C4-2B (cell line): ENCODE data around the gene ATP6V1A.

Experiments used
- H3K27ac ChIP-seq: fragments of 450-650 bp; 2 replicates; pipeline ENCODE4 v1.5.1; 2017
- CTCF ChIP-seq: fragments of 450-650 bp; conservative IDR thresholded peaks from 2 replicates; pipeline ENCODE4 v1.5.1; 2017; ENCODE audit warnings: mild to moderate bottlenecking
- ZFX ChIP-seq: fragments of 450-650 bp; IDR thresholded peaks from 2 replicates; pipeline ENCODE4 v1.6.1; 2017

ATP6V1A gene

DNA sequence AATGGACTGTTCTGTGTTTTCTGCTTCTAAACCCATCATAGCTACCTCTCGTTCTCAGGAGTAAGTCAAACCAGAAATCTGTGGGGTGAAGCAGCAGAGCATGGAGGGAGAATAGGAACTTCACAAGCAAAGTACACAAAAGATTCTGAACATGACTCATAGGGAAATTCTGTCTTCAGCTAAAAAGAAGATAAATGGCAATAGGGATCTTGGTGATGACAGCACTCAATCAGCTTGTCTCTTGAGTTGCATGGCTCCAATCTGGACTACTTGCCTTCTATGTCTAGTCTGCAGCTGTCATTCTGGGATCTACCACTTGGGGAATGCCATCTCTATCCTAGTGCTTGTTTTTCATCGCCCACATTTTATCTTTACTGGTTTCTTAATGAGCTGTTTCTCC, 78.3 kb downstream of the ATP6V1A start:
- TF ChIP-seq ZFX, result no peak
- TF ChIP-seq CTCF, result no peak; the same call in 1 of the 2 replicates

GRCh38 chr3:113828600-113828999, 81.8 kb downstream of the ATP6V1A start:
- TF ChIP-seq ZFX (no peak), CTCF (no peak)
- H3K27ac ChIP-seq, result no peak overlapping the region

More for the DNA sequence above, 78.3 kb downstream of the ATP6V1A start:
- no peak overlapping the region for H3K27ac ChIP-seq

DNA sequence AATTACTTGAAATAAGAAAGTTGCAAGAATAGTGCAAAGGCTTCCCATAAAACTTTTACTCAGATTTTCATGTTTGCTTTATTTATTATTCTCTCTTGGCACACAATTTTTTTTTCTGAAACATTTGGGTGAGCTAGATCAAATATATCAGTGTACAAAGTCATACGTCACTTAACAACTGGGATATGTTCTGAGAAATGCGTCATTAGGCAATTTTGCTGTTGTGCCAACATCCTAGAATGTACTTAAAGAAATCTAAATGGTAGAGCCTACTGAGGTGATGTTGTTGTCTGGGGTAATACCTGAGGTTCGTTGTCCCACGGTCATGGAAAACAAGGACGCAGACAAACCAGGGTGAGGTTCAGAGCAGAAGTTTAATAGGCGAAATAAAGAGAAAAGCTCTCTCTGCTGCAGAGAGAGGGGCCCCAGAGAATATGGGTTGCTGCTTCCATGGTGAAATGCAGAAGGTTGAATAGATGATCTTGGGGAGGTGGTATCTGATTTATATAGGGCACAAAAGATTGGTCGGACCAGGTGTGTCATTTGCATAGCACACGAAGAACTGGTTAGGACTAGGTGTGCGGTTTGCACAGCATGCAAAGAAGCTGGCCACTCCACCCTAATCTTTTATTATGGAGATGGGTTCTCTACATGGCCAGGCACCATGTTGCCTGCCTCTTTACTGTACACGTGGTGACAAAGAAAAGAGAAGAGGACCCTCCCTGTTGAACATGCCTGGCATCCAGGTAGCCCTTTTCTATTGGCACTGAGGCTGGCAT, 82.9 kb downstream of the ATP6V1A start:
- H3K27ac ChIP-seq, result no peak overlapping the region
- TF ChIP-seq ZFX (no peak), CTCF (no peak)

GRCh38 chr3:113831103-113831355, 84.2 kb downstream of the ATP6V1A start:
- no peak for TF ChIP-seq ZFX
- no peak for TF ChIP-seq CTCF
- no peak overlapping the region for H3K27ac ChIP-seq

GRCh38 chr3:113832477-113833164, 85.8 kb downstream of the ATP6V1A start:
- no peak for TF ChIP-seq CTCF
- no peak for TF ChIP-seq ZFX
- no peak overlapping the region for H3K27ac ChIP-seq

DNA sequence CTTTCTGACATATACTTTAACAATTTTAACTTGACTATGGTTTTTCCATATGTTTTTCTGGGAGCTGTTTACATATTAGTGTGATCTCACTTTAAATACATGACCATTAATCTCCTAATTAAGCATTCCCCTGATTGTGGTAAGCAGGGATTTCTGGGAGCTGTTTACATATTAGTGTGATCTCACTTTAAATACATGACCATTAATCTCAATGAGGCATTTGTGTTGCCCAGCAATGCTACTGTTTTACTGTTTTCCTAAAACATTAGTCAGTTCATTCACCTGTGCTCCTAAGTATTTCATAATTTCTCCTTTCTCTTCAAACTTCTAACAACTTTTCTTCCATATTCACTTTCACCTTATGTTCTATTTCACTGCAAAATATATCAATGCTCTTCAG, 88.1 kb downstream of the ATP6V1A start:
- no peak overlapping the region for H3K27ac ChIP-seq
- TF ChIP-seq ZFX (no peak), CTCF (no peak)

GRCh38 chr3:113838631-113839209, 91.9 kb downstream of the ATP6V1A start, which contains the start of gene GRAMD1C:
GRAMD1C (plus strand) TSS chr3:113838788; CDS start chr3:113838910, 122 bp downstream.
- TF ChIP-seq ZFX (no peak), CTCF (peak; percentile 93)
- peak within 1 kb of the TSS; percentile 56 for H3K27ac ChIP-seq
